Heart left ventricle (tissue), 13 donors: Measurements from ENCODE around the gene PSMC5.
"Not testable (repeated sequence)": the region's sequence is repeated elsewhere in the genome, so short reads cannot be mapped to it uniquely, and the experiment has no call there.

ENCODE experiments used
- CTCF ChIP-seq, 12 donors: fragments of 200-600 bp; sonication (generic) in 4 of 12; IDR thresholded peaks; one replicate each; pipeline versions ENCODE4 v1.5.0 to v1.8.0; 2018 to 2022; ENCODE audit warnings: antibody characterized with exemption in 12 of 12, mild to moderate bottlenecking in 5 of 12
- POLR2A ChIP-seq, 2 donors: fragments of 450-650 bp; IDR thresholded peaks; one replicate each; pipeline ENCODE4 v1.6.1; 2017; ENCODE audit warnings: antibody characterized with exemption in 2 of 2, mild to moderate bottlenecking in 2 of 2, moderate library complexity in 2 of 2
- donor health status: ischemic (EF 13 %, LVEDD 7.1; RV severe dilation, severe dysfunction).
- donor health status: DM: no; HTN: yes; CAD: no.
- donor health status: DM: no; HTN: no; CAD: no.
- donor health status: ischemic (EF 25% LVEDD 6.9; RV normal size, moderate dysfunction).
- donor health status: ischemic (EF 25% LVEDD 5.7; RV mildly dilated, moderate dysfunction).
- donor health status: ischemic (EF 35%, LVEDD 5.7; RV mildly dilated, moderate dysfunction).
- donor health status: nonischemic (EF 11% LVEDD 7.7; RV severe dilation, severe dysfunction).
- donor health status: DM: yes; HTN: yes; CAD: no.
- donor health status: PGD.
- donor health status: ischemic (EF 29% LVEDD 5.4; RV normal size, mild dysfunction).
- donor health status: nonischemic (EF 23%, LVEDD 6.1; RV moderate dilation, normal function).

- not testable (repeated sequence) for TF ChIP-seq POLR2A (IDR thresholded peaks at IDR 0.05)
- peak in 2 of 12 donors; percentile 7 to 9 for TF ChIP-seq CTCF (IDR thresholded peaks at IDR 0.05)
These were observed 42.5 kb downstream of the PSMC5 start for GRCh38 chr17:63869491-63870291.
